NB4 (cell line): ENCODE data around the gene CDH13.

ENCODE experiments used
- CTCF ChIP-seq: IDR thresholded peaks from one replicate; pipeline ENCODE4 v1.5.1; 2012; ENCODE audit warnings: low read depth, low read length
- POLR2A ChIP-seq: IDR thresholded peaks from 2 replicates; pipeline ENCODE4 v1.6.1; 2011; ENCODE audit warnings: mild to moderate bottlenecking; ENCODE audit not compliant: insufficient read length; ENCODE audit errors: extremely low read depth

GRCh38 chr16:82772215-82772614 is 145.4 kb downstream of the CDH13 start:
- TF ChIP-seq CTCF (no peak), POLR2A (no peak)
